DOHH2 (cell line): Measurements from ENCODE around the gene TSPAN17.

ENCODE experiments used
- CTCF ChIP-seq: fragments of 200-600 bp; sonication (generic); IDR thresholded peaks from one replicate; pipeline ENCODE4 v1.5.1; 2014; ENCODE audit warnings: antibody characterized with exemption, mild to moderate bottlenecking, low read depth, low read length; ENCODE audit not compliant: poor library complexity, severe bottlenecking
- EZH2phosphoT487 ChIP-seq: fragments of 200-600 bp; sonication (generic); IDR thresholded peaks from 2 replicates; pipeline ENCODE4 v1.6.1; 2017; ENCODE audit warnings: borderline replicate concordance, mild to moderate bottlenecking, antibody characterized with exemption, low read length, moderate library complexity, mixed read lengths

- TF ChIP-seq CTCF (no peak), EZH2phosphoT487 (no peak)
Measured at GRCh38 chr5:176640616-176641015, 6.7 kb upstream of the TSPAN17 start.
